Activated CD8-positive, alpha-beta memory T cell treated with anti-CD3 and anti-CD28 coated beads for 1 hour (primary cell): ENCODE results near the gene SPATA2.
"Not testable (repeated sequence)": the region's sequence is repeated elsewhere in the genome, so short reads cannot be mapped to it uniquely, and the experiment has no call there.

ENCODE experiments used
- DNase-seq, 2 donors: peaks; one replicate each; pipeline ENCODE4 v3.0.0-alpha.2; 2020; ENCODE audit warnings: low read depth in 1 of 2; ENCODE audit errors: extremely low read depth in 1 of 2

The SPATA2 gene

DNA sequence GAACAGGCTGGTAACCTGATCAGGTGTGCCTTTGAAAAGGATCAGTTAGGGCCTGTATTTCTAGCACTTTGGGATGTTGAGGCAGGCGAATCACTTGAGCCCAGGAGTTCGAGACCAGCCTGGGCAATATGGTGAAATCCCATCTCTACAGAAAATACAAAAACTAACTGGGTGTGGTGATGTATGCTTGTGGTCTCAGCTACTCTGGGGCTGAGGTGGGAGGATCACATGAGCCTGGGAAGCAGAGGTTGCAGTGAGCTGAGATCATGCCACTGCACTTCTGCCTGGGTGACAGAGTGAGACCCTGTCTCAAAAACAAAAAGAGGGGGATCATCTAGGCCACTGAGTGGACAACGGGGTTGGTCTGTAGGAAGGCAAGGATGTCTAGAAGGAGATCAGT is 54.1 kb downstream of the SPATA2 start:
- not testable (repeated sequence) for DNase-seq

DNA sequence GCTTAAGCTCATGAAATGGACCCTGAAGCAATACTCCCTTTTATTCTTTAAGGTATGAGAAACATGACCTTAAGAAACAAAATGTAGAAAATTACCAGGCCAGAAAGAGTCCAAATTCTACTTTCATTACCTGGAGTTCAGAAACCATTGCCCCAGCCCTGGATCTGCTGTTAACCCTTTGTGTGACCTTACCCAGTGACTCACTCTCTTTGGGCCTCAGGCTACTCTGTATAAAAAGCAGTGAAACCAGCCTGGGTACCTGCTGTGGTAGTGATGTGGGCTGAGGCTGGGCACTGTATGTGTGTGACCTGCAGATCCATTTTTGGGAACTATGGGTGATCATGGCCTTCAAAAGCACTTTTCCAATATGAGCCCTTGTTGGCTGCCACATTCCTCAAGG is 55.5 kb downstream of the SPATA2 start:
- no peak for DNase-seq

DNA sequence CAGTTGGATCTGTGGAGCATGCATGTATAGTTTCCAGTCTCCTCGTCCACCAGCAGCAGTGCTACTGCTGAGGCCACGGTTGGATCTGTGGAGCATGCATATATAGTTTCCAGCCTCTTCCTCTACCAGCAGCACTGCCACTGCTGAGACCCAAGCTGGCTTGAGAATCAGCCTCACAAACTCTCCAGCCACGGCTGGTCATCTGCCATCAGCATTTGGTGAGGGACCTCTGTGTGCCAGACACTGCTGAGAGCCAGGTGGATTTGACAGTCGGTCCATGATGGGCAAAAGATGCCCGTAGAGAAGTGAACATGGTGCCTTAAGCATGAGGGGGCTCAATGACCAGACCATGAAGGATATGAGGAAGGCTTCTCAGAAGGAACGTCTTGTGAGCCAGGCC is 56.3 kb downstream of the SPATA2 start:
- no peak for DNase-seq

GRCh38 chr20:49858076-49858585 is 57.2 kb downstream of the SPATA2 start:
- no peak for DNase-seq

GRCh38 chr20:49856904-49857303 is 58.4 kb downstream of the SPATA2 start:
- DNase-seq, result no peak

DNA sequence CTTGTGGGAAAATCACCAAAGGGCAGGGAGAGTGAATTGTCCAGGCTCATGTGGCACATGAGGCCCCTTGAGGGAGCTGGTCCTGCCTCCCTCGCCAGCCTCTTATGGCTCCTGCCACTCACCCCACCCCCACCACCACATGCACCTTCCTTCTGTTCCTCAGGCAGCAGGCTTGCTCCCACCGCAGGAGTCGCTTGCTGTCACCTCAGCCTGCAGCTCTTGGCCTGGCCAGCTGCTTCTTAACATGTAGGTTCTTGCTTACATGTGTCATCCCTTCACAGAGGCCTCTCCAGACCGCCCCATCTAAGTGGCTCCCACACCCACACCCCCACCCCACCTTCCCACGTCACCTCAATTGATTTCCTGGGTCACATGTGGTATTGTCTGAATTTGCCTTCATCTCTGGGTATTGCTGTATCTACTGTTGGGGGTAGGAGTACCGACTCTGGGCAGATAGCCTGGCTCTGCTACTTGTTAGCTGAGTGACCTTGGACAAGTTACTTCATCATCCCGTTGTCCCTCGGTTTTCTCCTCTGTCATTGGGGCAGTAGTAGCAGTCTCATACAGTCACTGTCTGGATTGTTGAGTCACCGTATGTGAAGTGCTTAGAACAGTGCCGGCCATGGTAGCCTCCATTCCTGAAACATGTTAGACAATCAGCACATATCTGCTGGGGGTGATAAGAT is 61.0 kb downstream of the SPATA2 start:
- DNase-seq, result no peak

DNA sequence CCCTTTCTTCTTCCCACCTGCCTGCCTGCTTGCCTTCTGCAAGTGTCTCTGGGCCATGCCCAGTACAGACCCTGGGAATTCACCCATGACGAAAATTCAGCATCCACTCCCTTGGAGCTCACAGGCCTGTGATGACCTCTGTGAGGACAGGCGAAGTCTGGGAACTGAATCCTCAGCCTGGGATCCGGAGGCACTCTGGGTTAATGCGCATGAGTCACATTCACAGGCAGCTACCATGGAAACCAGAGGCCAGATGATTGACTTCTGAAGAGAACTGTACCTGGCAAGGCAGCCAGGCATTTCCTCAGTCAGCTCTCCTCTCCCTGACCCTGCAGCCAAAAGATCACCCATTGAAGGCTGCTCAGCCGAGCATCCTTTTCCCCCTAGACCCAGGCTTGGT is 61.7 kb downstream of the SPATA2 start:
- no peak for DNase-seq
